HL-60/S4 treated with retinoic acid at 250 ng/mL for 4 days and 3 days (cell line): ENCODE data around the gene LCA5L.
"Not testable (repeated sequence)": the region's sequence is repeated elsewhere in the genome, so short reads cannot be mapped to it uniquely, and the experiment has no call there.

ENCODE experiments used
- in situ Hi-C: fragments of 300-500 bp; cut with MboI; formaldehyde crosslinking; loops from 2 replicates; pipeline ENCODE4 v1.7.0; 2022; ENCODE audit warnings: low sequenced_read_pairs

Gene LCA5L

DNA sequence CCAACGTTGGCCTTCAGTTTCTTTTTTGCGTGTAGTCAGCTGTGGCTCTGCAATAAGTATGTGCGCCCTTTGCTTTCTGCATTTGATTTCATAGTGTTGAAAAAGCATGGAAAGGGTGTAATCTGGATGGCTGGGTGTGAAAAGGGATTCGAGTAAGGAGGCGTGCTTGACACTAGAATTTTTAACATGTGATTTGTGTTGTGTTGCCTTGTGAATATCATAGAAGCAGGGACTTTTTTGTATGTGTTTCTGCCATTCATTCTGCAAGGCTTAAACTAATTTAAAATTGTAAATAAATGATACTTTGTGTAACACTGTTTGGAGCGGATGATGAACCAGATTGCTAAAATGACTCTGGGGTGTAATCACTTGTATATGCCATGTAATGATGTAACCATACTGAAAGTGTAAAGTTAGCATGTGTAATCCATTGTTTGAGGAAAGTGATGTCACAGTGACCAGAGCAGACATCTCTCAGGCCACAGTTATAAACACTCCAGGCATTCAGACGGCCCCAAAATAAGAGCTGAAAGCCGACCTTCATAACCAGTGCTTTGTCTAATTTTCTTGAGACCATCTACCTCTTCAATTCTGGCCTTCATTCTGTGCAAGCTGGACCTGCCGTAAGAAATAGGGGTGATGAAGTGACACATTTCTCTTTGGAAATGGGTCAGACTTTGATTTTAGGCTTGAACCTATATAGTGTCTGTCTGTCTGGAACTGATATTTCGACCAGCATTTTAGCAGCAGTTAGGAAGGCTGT lies 6.8 kb upstream of the LCA5L start:
- in situ Hi-C loops = no loop called here

DNA sequence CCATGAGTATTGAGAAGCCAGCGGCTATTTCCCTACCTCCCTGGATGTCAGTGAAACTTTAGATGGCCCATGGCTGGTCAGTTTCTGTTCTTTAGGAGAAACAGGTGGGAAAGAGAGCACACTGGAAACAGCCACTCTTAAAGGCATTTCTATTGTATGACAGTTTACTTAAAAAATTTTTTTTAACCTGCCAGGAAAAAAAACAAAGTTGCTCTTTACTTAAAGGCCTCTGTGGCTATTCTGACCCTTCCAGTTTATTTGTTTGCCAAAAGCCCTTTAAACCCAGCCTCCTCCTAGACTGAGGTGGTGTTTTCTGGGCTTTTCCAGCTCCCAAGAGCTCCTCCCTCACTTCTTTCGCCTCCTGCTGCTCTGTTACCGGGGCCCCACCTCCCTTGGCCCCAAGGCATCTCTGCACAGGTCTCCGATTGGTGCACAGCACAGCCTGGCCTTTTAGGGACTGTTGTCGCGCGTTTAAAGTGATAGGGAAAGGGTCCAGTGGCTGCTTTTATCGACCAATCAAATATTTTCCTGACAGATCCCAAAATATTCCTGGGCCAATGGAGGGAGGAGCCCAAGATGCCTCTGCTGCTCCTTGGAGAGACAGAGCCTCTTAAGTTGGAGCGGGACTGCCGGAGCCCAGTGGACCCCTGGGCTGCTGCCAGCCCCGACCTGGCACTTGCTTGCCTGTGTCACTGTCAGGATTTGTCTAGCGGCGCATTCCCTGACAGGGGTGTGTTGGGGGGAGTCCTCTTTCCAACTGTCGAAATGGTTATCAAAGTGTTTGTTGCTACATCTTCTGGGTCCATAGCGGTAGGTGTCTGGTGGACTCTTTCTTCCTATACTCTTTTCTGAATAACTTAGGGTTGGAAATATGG lies 6.0 kb upstream of the LCA5L start, which contains the start of gene SH3BGR:
SH3BGR (plus strand) TSS at position 639 of the 875 bp plus-strand sequence; CDS start at position 766, 127 bp downstream.
- in situ Hi-C loops = no loop called here

DNA sequence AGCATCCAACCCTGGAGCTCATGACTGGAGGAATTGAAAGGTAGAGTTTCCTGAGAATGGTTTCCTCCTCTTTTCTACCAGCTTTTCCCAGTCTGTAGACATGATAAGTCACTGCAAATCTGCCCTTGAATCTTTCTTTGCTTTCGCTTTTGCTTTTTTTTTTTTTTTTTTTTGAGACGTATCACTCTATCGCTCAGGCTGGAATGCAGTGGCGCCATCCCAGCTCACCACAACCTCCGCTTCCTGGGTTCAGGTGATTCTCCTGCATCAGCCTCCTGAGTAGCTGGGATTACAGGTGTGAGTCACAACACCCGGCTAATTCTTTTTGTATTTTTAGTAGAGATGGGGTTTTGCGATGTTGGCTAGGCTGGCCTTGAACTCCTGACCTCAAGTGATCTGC lies 1.7 kb upstream of the LCA5L start:
- in situ Hi-C loops = no loop called here

DNA sequence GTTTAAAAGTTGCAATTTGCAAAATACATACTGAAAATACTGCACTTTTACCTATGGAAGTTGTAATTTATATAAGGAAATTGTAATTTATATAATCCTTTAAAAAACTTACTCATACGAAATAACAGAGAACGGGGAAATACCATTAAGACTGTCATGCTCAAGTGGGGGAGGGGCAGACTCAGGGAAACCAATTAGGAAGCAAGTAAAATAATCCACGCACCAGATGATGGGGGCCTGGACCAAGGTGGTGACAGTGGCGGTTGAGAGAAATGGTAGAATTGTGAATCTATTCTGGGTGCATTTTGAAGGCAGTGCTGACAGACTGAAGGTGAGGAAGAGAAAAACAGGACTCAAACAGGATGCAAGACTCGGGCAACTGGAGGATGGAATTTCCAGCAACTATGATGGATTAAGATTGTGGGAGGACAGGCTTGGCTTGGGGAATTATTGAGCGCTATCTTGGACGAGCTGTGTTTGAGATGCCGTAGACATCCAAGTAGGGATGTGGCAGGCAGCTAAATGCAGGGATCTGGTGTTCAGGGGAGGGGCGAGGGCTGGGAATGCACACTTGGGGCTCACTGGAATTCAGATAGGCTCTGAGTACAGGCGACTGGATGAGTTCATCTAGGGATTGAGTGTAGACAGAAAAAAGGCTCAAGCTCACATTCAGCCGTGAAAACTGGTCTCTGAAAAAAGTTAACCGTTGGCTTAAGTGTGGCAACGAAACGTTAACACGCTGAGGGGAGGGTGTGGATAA lies 977 bp downstream of the LCA5L start:
- in situ Hi-C loops = no loop called here

DNA sequence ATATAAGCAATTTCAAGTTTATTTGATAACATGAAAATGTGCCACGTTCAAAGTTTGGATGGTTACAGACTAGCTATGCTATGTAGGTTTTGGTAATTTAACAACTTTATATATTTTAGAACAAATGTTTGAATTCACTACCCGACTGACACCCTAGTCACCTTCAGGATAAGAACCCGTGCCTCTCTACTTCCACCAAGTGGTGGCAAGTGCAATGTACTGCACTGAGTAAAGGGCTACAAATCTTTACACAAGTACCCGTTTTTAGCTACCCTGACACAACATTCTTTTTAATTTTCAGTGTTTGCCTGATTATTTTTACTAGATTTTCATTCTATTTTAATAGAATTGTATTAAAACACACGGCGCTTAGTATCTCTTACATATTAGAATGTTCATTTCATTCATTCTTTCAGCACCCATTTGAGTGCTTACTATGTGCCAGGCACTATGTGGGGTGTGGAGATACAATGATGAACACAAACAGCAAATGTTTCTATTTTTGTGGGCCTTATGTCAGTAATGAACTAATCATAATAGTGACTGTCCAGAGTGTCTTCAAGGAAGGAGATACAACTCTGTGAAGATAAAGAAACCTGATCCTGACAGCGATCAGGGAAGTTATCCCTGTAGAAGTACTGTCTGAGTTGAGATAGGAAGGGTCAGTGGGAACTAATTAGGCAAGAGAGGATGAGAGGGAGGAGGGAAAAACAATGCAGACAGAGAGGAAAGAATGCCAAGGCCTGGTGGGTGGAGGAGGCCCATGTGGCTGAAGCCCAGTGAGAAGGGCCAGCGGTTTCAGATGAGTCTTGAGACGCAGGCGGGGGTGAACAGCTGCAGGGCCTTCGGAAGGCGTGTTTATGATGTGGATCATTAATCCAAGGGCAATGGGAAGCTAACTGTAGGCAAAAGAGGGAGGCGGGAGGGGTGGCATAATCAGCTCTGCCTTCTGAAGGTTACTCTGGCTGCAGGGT lies 3.8 kb downstream of the LCA5L start:
- in situ Hi-C loops = no loop called here

DNA sequence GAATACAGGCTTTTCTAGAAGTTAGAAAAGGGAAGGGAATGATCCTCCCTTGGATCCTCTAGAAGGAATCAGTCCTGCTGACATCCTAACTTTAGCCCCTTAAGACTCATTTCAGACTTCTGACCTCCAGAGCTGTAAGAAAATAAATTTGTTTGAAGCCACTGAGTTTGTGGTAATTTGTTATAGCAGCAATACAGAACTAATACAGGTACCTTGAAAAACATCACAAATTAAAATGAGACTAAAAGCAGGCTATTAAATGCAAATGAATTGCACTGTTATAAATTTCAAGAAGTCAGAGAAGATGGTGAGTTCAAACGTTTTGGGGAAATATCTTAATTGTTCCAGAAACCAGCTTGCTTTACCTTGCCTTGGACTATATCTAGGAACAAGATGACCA lies 6.3 kb downstream of the LCA5L start:
- in situ Hi-C loops = no loop called here

DNA sequence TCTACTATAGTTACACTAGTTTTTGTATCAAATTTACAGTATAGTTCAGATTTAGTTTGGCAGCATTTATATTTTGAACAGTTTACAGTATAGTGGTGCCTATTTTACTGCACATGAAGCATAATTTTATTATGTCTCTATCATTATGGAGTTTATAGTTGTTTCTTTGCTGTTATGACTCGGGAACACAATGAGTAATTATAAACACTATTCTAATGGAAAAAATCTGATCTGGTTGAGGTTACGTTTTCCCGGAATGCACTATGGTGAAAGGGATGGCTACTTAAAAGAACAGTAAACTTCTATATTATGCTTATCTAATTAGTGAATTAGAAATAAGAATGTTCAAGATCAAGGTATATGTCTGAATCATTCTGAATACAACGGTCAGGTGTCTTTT lies 10.6 kb downstream of the LCA5L start:
- in situ Hi-C loops = no loop called here

DNA sequence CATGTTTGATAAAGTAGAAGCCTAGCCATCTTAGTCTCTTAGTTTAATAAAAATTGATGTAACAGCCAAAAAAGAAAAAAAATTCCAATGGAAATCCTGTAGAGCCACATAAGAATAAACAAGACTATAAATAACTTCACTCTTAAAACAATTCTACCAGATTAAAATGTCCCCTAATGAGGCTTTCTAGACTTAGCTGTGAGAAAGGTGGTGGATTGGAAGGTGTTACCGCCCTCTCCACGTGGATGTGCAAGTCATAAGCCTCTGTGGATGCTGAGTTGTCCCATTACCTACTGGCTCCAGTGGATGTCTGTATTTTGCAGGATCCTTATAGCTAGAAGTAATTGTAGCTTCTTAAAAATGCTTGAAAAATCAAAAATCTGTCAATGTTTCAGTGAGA lies 14.6 kb downstream of the LCA5L start:
- in situ Hi-C loops = no loop called here

DNA sequence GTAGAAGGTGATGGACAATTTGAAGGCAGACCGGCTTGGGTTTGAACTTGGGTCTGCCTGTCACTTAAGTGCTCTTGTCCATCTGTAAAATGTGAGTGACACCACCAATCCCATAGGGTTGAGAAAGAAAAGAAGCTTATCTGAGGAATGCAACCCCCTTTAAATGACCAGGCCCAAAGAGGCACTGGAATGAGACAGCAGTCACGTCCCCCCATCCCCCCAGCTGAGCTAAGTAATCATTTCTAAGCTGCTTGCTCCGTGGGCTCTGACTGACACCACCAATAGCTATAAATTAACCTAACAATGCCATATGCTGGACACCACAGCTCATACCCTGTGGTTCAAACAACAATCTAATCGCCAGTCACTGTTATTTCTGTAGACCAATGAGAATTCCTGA lies 15.1 kb downstream of the LCA5L start:
- in situ Hi-C loops = no loop called here

DNA sequence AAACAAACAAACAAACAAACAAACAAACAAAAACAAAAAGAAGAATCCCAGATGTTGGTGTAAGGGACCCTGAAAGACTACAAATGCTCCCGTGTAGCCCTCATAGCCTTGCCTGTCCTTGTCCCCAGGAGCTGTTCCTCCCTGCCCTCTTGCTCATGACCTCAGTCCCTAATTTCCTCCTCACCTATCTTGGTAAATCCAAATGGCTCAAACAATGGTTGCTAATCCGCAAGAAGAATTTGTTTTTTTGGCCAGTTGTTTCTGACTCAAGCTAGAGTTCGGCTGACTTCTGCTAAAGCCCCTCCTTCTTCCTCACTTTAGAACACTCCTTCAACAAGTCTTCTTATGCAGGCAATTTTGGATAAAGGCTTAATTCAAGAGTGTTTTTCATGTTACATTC lies 15.6 kb downstream of the LCA5L start:
- in situ Hi-C loops = no loop called here

DNA sequence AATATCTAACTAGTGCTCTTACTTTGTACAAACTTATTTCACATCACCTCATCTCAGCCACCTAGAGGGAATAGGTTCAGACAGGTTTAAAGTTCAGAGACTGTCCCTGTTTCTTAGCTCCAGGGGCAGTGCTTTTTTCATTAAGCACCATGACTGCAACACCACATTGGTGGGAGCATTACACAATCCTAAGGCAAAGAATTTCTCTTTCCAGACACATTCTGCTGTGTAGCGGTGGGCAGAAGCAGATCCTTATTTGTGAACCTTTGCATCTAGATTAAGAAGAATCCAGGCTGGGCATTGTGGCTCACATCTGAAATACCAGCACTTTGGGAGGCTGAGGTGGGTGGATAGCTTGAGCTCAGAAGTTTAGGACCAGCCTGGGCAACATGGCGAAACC lies 16.1 kb downstream of the LCA5L start:
- in situ Hi-C loops = no loop called here

DNA sequence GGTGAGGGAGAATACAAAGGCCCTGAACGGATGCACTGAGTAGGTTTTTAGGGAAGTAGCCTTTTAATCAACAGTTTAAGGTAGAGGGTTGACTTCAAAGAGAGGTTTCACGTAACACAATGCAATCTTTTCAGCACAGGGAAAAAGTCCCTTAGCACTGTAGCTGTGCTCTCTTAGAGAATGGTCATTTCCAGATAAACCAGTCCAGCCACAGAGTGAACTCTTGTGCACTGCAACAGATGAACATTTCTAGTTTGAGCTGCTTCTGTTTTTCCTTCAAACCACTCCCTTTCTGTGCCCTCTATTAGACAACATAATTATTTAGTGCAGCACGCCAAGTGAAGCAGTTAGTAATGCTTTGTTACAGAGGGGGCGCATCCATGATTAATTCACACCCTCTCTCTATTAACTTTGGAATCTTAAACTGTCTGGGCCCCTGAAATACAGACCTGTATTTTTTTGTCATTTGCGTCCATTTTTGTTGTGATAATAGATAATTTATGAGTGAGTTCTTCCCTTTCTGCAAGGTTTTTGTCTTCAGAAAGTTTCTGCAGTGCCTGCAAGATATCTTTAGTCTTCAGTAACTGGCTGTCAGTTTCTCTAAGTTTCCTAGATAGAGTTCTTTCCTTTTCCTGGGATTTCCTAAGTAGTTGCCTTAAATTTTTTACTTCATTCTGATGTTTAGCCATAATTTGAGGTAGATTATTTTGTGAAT lies 22.9 kb downstream of the LCA5L start:
- in situ Hi-C loops = no loop called here

DNA sequence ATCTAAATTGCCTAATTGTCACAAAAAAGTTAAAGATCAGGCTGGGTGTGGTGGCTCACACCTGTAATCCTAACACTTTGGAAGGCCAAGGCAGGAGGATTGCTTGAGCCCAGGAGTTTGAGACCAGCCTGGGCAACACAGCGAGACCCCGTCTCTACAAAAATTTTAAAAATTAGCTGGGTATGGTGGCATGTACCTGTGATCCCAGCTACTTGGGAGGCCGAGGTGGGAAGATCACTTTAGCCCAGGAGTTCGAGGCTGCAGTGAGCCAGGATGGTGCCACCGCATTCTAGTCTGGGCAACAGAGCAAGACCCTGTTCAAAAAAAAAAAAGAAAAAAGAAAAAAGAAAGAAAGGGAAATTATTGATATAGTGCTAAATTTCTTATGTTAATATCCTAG lies 26.4 kb downstream of the LCA5L start:
- in situ Hi-C loops = not testable (repeated sequence)

DNA sequence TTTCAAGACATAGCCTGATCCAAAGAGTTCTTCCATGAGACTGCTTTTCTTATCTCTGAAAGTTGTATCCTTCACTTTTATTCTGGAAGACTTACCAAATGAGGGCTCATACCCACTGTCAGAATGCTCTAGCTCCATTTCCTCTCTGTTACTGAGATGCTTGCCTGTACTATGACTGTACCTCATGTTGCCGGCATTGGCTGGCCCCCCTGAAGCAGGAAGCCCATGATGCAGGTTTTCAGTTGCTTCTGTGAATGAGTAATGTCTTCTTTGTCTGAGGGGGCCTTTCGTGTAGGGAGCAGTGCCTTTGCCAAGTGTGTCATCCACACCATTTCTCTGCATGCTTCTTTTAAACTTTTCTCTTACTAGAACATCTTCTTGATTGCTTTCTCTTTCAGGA lies 39.5 kb downstream of the LCA5L start:
- in situ Hi-C loops = no loop called here

DNA sequence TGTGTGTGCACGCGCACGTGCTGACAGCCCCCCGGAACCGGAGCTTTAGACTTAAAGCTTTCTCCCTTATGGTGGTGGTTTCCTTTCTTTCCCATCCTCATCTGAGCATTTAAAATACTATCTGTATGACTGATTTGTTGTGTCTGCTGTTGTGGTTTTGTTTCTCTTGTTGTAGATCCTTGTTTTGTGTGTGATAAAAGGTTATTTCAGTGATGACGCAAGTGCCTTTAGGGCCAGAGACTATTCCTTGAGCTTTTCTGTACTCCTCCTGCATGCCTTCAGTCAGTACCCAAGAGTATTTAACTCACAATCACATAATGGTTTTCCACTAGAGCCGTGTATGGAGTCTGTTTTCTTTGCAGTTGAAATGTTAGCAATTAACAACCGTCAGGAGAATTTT lies 45.4 kb downstream of the LCA5L start:
- in situ Hi-C loops = no loop called here

DNA sequence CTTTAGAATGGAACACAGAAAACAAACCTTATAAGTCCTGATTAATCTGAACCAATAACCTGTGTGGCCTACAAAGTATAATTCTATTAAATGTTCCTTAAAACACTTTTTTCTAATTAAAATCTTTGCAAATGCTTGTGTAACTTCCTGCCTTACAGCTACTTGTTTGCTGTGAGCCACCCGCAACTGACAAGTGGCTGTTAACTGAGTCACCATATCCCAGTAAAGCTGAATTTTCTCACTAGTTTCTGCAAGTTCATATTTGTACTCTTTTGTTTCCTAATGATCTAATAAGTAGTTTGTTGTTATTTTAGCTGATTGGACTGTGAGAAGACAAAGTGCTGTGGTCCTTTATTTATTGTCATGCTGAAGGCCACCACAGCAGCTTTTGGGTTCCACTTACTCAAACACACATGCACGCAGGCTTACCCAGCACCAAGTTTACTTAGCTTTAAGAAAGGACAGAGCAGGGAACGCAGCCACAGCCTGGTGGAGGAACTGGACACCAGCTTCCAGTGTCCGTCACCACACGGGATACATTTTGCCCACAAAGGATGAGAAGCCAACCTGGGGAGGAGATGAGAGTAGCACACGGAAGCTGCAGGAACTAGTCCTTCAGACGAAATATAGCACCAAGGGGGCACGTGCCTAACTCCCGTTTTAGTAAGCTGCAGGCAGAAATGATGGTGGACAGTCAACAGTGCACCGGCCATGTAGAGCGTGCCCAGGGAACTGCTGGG lies 47.8 kb downstream of the LCA5L start:
- in situ Hi-C loops = no loop called here

DNA sequence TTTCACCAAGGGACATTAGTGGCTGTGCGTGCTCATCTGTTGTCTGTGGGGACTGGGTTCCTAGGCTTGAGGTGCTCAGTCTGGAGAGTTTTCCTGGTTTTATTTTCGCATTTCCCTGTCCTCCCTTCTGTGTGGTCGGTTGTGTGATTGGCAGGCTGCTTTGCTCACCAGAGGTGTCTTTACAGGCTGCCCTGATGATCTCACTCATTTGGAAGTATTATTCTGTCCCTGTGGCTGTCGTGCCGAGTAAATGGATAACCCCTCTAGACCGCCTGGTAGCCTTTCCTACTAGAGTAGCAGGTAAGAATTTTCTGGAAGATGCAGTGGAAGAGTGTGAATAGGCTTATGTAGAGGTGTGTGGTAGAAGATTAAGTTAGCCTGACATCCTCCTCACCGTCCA lies 52.6 kb downstream of the LCA5L start:
- in situ Hi-C loops = no loop called here

DNA sequence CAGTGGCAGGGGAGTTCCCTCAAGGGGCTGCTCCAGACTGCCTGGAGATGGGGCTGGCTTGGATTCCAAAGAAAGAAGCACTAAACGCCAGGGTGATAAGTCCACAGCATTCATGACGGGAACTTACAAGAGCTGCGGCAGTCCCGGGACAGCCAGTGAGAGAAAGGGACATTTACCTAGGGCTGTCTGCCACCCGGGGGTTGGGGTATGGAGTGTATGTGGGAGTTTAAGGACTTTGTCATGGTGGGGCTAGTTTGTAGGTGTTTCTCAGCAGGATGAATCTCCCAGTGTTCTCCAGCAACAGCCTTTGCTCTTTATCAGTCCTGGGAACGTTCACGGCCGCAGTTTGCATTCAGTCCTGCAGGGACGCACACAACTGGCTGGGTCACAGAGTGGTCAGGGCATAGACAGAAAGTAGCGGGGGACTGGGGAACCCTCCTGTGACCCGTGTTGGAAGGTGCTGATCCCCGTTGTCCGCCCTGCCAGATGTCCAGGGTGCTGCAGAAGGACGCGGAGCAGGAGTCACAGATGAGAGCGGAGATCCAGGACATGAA lies 55.3 kb downstream of the LCA5L start:
- in situ Hi-C loops = no loop called here

DNA sequence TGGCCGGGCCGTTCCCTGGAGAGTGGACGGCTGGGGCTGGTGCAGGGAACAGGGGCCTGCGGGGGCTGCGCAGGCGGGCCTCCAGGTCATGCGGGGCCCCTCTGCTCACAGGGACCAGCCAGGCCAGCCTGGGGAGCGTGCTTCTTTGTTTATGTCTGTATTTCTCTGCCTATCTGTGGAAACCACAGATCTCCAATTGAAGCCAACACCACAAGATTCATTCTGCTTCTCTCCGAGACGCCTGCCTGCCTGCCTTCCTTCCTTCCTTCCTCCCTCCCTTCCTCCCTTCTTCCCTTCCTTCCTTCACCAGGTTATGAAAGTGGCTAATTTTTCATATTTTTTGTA lies 56.8 kb downstream of the LCA5L start:
- in situ Hi-C loops = no loop called here
